NCI-H1092 treated with DMSO at 0.1 percent for 48 hours (cell line): Measurements from ENCODE around the gene BBOX1.

Source experiments
- DNase-seq: peaks from one replicate; lab custom pipeline; 2025; lab: John Stamatoyannopoulos, UW

The BBOX1 gene

GRCh38 chr11:27025312-27025955 is 15.2 kb upstream of the BBOX1 start:
- no peak for DNase-seq

GRCh38 chr11:27025957-27026733 is 14.5 kb upstream of the BBOX1 start:
- no peak for DNase-seq

- no peak for DNase-seq
Measured at GRCh38 chr11:27028561-27028965, 12.1 kb upstream of the BBOX1 start.

GRCh38 chr11:27029966-27030365 is 10.6 kb upstream of the BBOX1 start:
- no peak for DNase-seq

- DNase-seq, result no peak
Measured at GRCh38 chr11:27031754-27032153, 8.9 kb upstream of the BBOX1 start.

- DNase-seq, result no peak
Measured at GRCh38 chr11:27039873-27040272, 742 bp upstream of the BBOX1 start.

- no peak for DNase-seq
Measured at GRCh38 chr11:27041141-27041899, 705 bp downstream of the BBOX1 start.

GRCh38 chr11:27046956-27047355 is 6.3 kb downstream of the BBOX1 start:
- DNase-seq, result no peak

GRCh38 chr11:27052668-27053067 is 12.1 kb downstream of the BBOX1 start:
- DNase-seq, result no peak

GRCh38 chr11:27055065-27055682 is 14.6 kb downstream of the BBOX1 start:
- no peak for DNase-seq

GRCh38 chr11:27057091-27057780 is 16.6 kb downstream of the BBOX1 start:
- DNase-seq, result no peak

- DNase-seq, result no peak
Measured at GRCh38 chr11:27058456-27058855, 17.8 kb downstream of the BBOX1 start.

- DNase-seq, result no peak
Measured at GRCh38 chr11:27059431-27059830, 18.8 kb downstream of the BBOX1 start.

GRCh38 chr11:27060816-27061460 is 20.3 kb downstream of the BBOX1 start:
- no peak for DNase-seq

GRCh38 chr11:27061461-27061821 is 20.8 kb downstream of the BBOX1 start:
- DNase-seq, result no peak

GRCh38 chr11:27064086-27064485 is 23.5 kb downstream of the BBOX1 start:
- no peak for DNase-seq

GRCh38 chr11:27075192-27075591 is 34.6 kb downstream of the BBOX1 start:
- DNase-seq, result no peak

- no peak for DNase-seq
Measured at GRCh38 chr11:27075655-27076054, 35.0 kb downstream of the BBOX1 start.

- no peak for DNase-seq
Measured at GRCh38 chr11:27076121-27076589, 35.5 kb downstream of the BBOX1 start.

GRCh38 chr11:27081056-27081455 is 40.4 kb downstream of the BBOX1 start:
- no peak for DNase-seq

- DNase-seq, result no peak
Measured at GRCh38 chr11:27083241-27083640, 42.6 kb downstream of the BBOX1 start.
